Activated naive CD8-positive, alpha-beta T cell treated with anti-CD3 and anti-CD28 coated beads for 36 hours (primary cell): ENCODE measurements around the gene FAT3. TPM values are rescaled to one million over a fixed set of nuclear protein-coding genes. Genes with fewer than 3 reads are reported as not detected.

Source experiments
- DNase-seq: peaks from one replicate; pipeline ENCODE4 v3.0.0; 2021
- H3K27ac Mint-ChIP-seq: one replicate; pipeline ENCODE4 v1.8.0; 2022; ENCODE audit warnings: mild to moderate bottlenecking, moderate library complexity, mixed read lengths
- H3K27me3 Mint-ChIP-seq: one replicate; pipeline ENCODE4 v1.8.0; 2022; ENCODE audit warnings: mild to moderate bottlenecking, mixed read lengths
- H3K36me3 Mint-ChIP-seq: one replicate; pipeline ENCODE4 v1.8.0; 2021; ENCODE audit warnings: mild to moderate bottlenecking, mixed read lengths
- H3K4me1 Mint-ChIP-seq: one replicate; pipeline ENCODE4 v1.8.0; 2021; ENCODE audit warnings: mixed read lengths
- H3K4me3 Mint-ChIP-seq: one replicate; pipeline ENCODE4 v1.8.0; 2022; ENCODE audit warnings: mild to moderate bottlenecking, moderate library complexity, mixed read lengths
- H3K9me3 Mint-ChIP-seq: one replicate; pipeline ENCODE4 v1.8.0; 2022; ENCODE audit warnings: mixed read lengths
- total RNA-seq, 2 experiments: library from RNA; stranded (reverse); gene quantifications; one replicate each; pipeline ENCODE4 v1.2.3, GENCODE V29; 2021

Gene FAT3
- total RNA-seq, 2 experiments from 2014 or later, result not detected

GRCh38 chr11:92224054-92224406, 588 bp upstream of the FAT3 start:
- peaks cover 2% of the 10 kb centered on the region for H3K9me3 Mint-ChIP-seq
- no peak overlapping the region for H3K27ac Mint-ChIP-seq
- no peak overlapping the region for H3K4me3 Mint-ChIP-seq
- H3K27me3 Mint-ChIP-seq, result peaks cover 62% of the 10 kb centered on the region
- no peaks in the 10 kb centered on the region for H3K36me3 Mint-ChIP-seq
- no peak for DNase-seq
- no peaks in the 10 kb centered on the region for H3K4me1 Mint-ChIP-seq

GRCh38 chr11:92225125-92225567, 528 bp downstream of the FAT3 start:
- H3K27me3 Mint-ChIP-seq, result peaks cover 62% of the 10 kb centered on the region
- no peak overlapping the region for H3K4me3 Mint-ChIP-seq
- peaks cover 2% of the 10 kb centered on the region for H3K9me3 Mint-ChIP-seq
- no peaks in the 10 kb centered on the region for H3K36me3 Mint-ChIP-seq
- no peak overlapping the region for H3K27ac Mint-ChIP-seq
- DNase-seq, result no peak
- H3K4me1 Mint-ChIP-seq, result no peaks in the 10 kb centered on the region

- no peak overlapping the region for H3K4me3 Mint-ChIP-seq
- H3K27me3 Mint-ChIP-seq, result peaks cover 59% of the 10 kb centered on the region
- H3K27ac Mint-ChIP-seq, result no peak overlapping the region
- no peaks in the 10 kb centered on the region for H3K4me1 Mint-ChIP-seq
- H3K9me3 Mint-ChIP-seq, result peaks cover 2% of the 10 kb centered on the region
- no peak for DNase-seq
- H3K36me3 Mint-ChIP-seq, result no peaks in the 10 kb centered on the region
Observed at GRCh38 chr11:92225568-92226330, 1.1 kb downstream of the FAT3 start.

DNA sequence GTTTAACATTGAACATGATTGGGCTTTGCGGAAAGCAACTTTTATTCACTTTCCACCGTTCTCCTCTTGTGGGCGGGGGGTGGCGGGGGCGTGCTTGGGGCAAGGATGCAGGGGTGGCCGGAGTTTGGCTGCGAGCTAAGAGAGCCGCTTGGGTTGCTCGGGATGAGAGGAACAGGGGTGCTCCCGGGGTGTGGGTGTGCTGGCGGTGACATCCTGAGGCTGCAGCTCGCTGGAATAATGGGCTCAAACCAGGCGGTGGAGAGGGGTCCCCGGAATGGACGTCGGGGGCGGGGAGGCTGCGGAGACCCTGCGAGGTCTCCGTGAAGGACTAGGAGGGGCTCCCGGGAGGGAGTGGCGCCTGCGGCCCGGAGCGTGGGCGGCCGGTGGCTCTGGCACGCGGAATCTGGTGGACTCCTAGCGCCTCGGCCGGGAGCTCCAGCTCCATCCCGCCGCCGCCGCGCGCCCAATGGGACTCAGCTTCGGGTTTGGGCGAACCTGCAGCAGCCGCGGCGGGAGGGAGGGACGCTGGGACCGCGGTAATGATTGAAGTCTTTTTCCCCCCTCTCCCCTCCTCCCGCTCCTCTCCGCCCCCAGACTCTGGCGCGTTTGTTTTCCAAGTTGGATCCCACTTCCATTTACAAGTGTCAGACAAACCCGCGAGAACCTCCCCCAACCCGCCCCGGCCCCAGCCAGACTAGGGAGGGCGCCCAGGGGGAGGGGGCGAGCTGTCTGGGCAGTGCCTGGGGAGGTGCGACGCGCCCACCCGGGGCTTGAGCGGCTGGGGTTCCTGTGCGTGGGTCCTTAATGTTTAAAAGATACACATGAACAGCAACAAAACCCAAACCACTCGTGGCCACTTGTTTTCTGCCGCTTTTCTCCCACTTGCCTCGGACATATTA, 2.0 kb downstream of the FAT3 start:
- no peaks in the 10 kb centered on the region for H3K36me3 Mint-ChIP-seq
- no peak overlapping the region for H3K4me3 Mint-ChIP-seq
- no peak overlapping the region for H3K27ac Mint-ChIP-seq
- H3K27me3 Mint-ChIP-seq, result peaks cover 59% of the 10 kb centered on the region
- no peaks in the 10 kb centered on the region for H3K4me1 Mint-ChIP-seq
- no peaks in the 10 kb centered on the region for H3K9me3 Mint-ChIP-seq
- no peak for DNase-seq

DNA sequence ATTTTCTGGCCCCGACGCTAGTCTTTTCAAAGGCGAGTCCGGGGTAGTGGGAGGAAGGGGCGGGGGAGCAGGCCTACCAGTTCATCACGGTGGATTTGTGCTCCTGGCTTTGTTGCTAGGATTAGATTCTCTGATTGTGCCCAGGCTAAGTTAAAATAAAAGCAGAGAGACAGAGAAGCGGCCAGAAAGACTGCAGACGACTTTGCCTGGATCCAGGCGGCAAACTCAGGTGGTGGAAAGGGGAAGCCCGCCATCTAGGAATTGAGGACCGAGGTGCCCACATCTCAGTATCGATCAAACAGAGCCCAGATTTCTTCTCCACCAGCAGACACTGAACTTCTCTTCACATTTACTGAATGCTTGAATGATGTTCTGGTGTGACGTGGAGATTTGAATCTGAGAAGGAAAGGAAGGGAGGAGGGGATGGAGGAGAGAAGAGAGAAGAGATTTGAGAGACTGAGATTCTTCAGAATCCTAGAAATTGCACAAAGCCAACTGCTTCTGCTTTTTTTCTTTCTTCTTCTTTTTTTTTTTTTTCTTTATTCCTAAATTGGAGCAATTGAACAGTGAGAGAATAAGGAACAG, 2.7 kb downstream of the FAT3 start:
- H3K36me3 Mint-ChIP-seq, result no peaks in the 10 kb centered on the region
- no peaks in the 10 kb centered on the region for H3K4me1 Mint-ChIP-seq
- H3K27me3 Mint-ChIP-seq, result peaks cover 55% of the 10 kb centered on the region
- no peak overlapping the region for H3K27ac Mint-ChIP-seq
- no peaks in the 10 kb centered on the region for H3K9me3 Mint-ChIP-seq
- H3K4me3 Mint-ChIP-seq, result no peak overlapping the region
- DNase-seq, result no peak

DNA sequence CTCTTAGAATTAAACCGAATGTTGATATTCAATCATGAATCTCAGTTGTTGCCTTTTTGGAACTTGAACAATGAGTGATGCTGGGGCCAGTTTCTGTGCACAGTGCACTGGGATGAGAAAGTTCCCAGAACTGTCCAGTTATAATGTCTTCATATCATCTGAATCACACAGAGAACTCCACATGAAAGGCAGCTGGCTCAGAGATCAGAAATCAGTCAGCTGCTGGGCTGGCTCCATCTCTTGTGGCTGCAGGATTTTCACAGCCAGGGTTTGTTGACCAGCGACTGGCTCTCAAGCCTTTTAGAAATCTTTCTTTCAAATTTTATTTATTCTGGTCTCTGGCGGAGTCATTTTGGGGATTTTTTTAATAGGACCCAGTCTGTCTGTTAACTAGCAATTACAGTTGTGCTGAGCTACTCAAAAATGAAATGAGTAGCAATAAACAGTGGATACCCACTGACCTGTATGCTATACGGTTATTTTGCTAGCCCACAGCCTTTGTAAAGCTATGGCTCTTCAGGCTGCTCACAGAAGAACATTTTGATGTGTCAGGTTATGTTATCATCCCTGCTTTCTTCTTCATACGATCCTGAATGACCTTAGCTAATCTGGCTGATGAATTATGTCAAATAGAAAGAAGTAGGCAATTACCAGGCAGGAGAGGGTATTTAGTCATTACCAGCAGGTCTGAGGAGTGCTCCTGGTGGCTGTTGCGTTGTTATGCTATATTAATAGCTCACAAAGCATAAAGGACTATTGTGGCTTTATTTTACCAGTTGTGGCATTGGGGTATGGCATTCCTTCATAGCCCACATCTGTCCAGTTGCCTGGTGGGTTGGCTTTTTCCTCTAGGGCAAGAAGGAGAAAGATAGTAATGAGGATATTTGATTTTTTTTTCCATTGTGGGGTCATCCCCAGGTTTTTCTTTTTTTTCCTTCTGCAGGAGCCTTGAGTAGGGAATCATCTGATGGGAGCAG, 3.6 kb downstream of the FAT3 start:
- no peaks in the 10 kb centered on the region for H3K9me3 Mint-ChIP-seq
- H3K27me3 Mint-ChIP-seq, result peaks cover 47% of the 10 kb centered on the region
- H3K27ac Mint-ChIP-seq, result no peak overlapping the region
- DNase-seq, result no peak
- H3K4me3 Mint-ChIP-seq, result no peak overlapping the region
- H3K4me1 Mint-ChIP-seq, result no peaks in the 10 kb centered on the region
- H3K36me3 Mint-ChIP-seq, result no peaks in the 10 kb centered on the region

DNA sequence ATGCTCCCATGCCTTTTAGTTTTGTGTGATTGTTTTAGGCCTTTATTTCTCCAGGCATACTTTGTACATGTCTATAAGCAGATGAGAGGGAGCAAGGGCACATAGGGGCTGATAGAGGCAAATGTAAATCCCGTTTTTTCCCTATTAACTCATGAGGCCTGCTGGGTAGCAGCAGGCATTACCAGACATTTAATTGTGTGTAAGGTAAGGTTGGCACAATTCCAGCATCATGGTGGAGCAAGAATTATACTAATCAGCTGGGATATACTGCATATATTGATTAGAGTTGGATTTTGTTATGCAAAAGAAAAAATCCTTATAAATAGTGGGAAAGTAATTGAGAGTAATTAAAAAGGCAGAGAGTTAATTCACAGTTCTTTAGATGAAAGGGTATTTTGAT, 12.2 kb downstream of the FAT3 start:
- Mint-ChIP-seq H3K9me3 (no peaks in the 10 kb centered on the region), H3K27ac (no peak overlapping the region), H3K4me3 (no peak overlapping the region), H3K27me3 (peaks cover 4% of the 10 kb centered on the region), H3K36me3 (no peaks in the 10 kb centered on the region), H3K4me1 (no peaks in the 10 kb centered on the region)
- DNase-seq, result no peak

GRCh38 chr11:92240916-92241315, 16.3 kb downstream of the FAT3 start:
- no peak overlapping the region for H3K4me3 Mint-ChIP-seq
- H3K27me3 Mint-ChIP-seq, result no peaks in the 10 kb centered on the region
- H3K27ac Mint-ChIP-seq, result no peak overlapping the region

GRCh38 chr11:92245700-92246271, 21.2 kb downstream of the FAT3 start:
- H3K36me3 Mint-ChIP-seq, result no peaks in the 10 kb centered on the region
- no peak overlapping the region for H3K4me3 Mint-ChIP-seq
- H3K27me3 Mint-ChIP-seq, result no peaks in the 10 kb centered on the region
- no peak for DNase-seq
- H3K9me3 Mint-ChIP-seq, result peaks cover 1% of the 10 kb centered on the region
- H3K27ac Mint-ChIP-seq, result no peak overlapping the region
- no peaks in the 10 kb centered on the region for H3K4me1 Mint-ChIP-seq

More at GRCh38 chr11:92240916-92241315, 16.3 kb downstream of the FAT3 start:
- no peaks in the 10 kb centered on the region for H3K36me3 Mint-ChIP-seq
- H3K9me3 Mint-ChIP-seq, result peaks cover 1% of the 10 kb centered on the region
- H3K4me1 Mint-ChIP-seq, result no peaks in the 10 kb centered on the region
- DNase-seq, result no peak

DNA sequence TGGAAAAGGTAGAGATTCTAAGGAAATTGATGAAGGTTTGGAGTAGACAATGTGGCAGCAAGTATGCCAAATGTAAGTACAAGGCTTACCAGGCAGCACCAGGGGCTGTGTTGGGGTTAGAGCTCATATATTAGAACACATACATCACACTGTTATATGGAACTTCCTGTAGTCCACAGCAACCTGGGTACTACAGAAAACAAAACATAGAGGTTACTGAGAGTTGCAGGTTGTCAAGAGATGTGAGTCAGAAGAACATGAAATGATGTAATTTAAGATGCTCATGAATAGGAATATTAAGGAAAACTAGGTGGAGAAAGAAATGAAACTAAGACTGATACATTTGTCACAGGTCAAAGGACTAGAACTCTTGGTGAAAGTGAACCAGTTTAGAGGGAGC, 22.0 kb downstream of the FAT3 start:
- no peak overlapping the region for H3K27ac Mint-ChIP-seq
- peaks cover 1% of the 10 kb centered on the region for H3K9me3 Mint-ChIP-seq
- H3K27me3 Mint-ChIP-seq, result no peaks in the 10 kb centered on the region
- no peaks in the 10 kb centered on the region for H3K4me1 Mint-ChIP-seq
- no peaks in the 10 kb centered on the region for H3K36me3 Mint-ChIP-seq
- no peak overlapping the region for H3K4me3 Mint-ChIP-seq
- no peak for DNase-seq

GRCh38 chr11:92249156-92249753, 24.6 kb downstream of the FAT3 start:
- DNase-seq, result no peak
- Mint-ChIP-seq H3K27me3 (no peaks in the 10 kb centered on the region), H3K9me3 (peaks cover 1% of the 10 kb centered on the region), H3K36me3 (no peaks in the 10 kb centered on the region), H3K4me3 (no peak overlapping the region), H3K27ac (no peak overlapping the region), H3K4me1 (no peaks in the 10 kb centered on the region)

DNA sequence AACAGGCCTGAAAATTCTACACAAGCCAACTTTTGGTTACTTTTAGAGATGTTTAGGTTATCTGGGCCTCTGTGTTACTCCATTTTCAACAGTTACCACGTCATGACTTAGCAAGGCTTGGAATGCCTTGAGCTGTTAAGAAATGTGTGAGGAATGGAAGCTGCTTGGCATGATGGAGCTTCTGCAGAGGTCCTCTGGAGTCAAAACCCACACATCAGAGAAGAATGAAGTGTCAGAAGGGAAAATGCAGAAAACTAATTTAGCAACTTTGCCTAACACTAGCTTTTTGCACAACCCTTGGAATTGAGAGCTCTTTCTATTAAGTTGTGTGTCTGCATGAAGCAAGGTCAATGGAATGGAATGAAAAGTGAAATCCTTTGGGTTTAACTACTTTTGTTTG, 27.4 kb downstream of the FAT3 start:
- no peaks in the 10 kb centered on the region for H3K36me3 Mint-ChIP-seq
- no peaks in the 10 kb centered on the region for H3K27me3 Mint-ChIP-seq
- no peaks in the 10 kb centered on the region for H3K9me3 Mint-ChIP-seq
- H3K4me3 Mint-ChIP-seq, result no peak overlapping the region
- H3K4me1 Mint-ChIP-seq, result no peaks in the 10 kb centered on the region
- DNase-seq, result no peak
- H3K27ac Mint-ChIP-seq, result no peak overlapping the region

GRCh38 chr11:92253421-92253820, 28.8 kb downstream of the FAT3 start:
- Mint-ChIP-seq H3K36me3 (no peaks in the 10 kb centered on the region), H3K27ac (no peak overlapping the region), H3K4me3 (no peak overlapping the region), H3K9me3 (no peaks in the 10 kb centered on the region), H3K4me1 (no peaks in the 10 kb centered on the region), H3K27me3 (no peaks in the 10 kb centered on the region)
- no peak for DNase-seq

- H3K27me3 Mint-ChIP-seq, result no peaks in the 10 kb centered on the region
- no peak overlapping the region for H3K4me3 Mint-ChIP-seq
- H3K27ac Mint-ChIP-seq, result no peak overlapping the region
- H3K36me3 Mint-ChIP-seq, result no peaks in the 10 kb centered on the region
- no peaks in the 10 kb centered on the region for H3K9me3 Mint-ChIP-seq
- DNase-seq, result no peak
- H3K4me1 Mint-ChIP-seq, result no peaks in the 10 kb centered on the region
Observed at GRCh38 chr11:92253945-92254344, 29.3 kb downstream of the FAT3 start.
